IMR-90 (cell line): ENCODE results near the gene SLC38A4. TPM values are rescaled to one million over a fixed set of nuclear protein-coding genes. Genes with fewer than 3 reads are reported as not detected.

Source experiments
- ATAC-seq: fragments of 200-7000 bp; cut with Tn5 transposase; 2 replicates; pipeline ENCODE4 v1.9.1; 2020; ENCODE audit warnings: low read depth, mild to moderate bottlenecking, moderate library complexity
- BruUV-seq: library from RNA; stranded (reverse); fragments of 400-500 nt; replicated peaks from 2 replicates; lab custom pipeline; 2021; lab: Mats Ljungman, UMichigan
- CTCF ChIA-PET: fragments of 300-600 bp; formaldehyde crosslinking; extraction: SDS; loops from one replicate; lab custom pipeline; 2021; ENCODE audit warnings: antibody characterized with exemption; lab: Yijun Ruan, JAX
- POLR2A ChIA-PET: fragments of 300-600 bp; sonication (Branson Sonifier 250); formaldehyde crosslinking; loops from one replicate; lab custom pipeline; 2022; ENCODE audit warnings: antibody characterized with exemption; ENCODE audit not compliant: unreplicated experiment; lab: Charles Lee
- DNase-seq: peaks from one replicate; pipeline ENCODE4 v3.0.0; 2013
- H2AFZ ChIP-seq: replicated peaks from 2 replicates; pipeline ENCODE3; 2013; ENCODE audit warnings: low read length, mild to moderate bottlenecking; ENCODE audit not compliant: poor library complexity
- H2AK5ac ChIP-seq: 2 replicates; pipeline ENCODE4 v1.6.1; 2013; ENCODE audit warnings: low read depth, low read length, inconsistent platforms
- H2AK9ac ChIP-seq: replicated peaks from 2 replicates; pipeline ENCODE3; 2013; ENCODE audit warnings: mild to moderate bottlenecking, low read depth, low read length, moderate library complexity; ENCODE audit not compliant: poor library complexity
- H2BK120ac ChIP-seq: 2 replicates; pipeline ENCODE4 v1.6.1; 2013; ENCODE audit warnings: low read depth, low read length, inconsistent platforms
- H2BK15ac ChIP-seq: 3 replicates; pipeline ENCODE4 v1.6.1; 2013; ENCODE audit warnings: low read depth, low read length, inconsistent platforms
- H2BK20ac ChIP-seq: 2 replicates; pipeline ENCODE4 v1.6.1; 2013; ENCODE audit warnings: low read depth, mild to moderate bottlenecking, inconsistent platforms, low read length, moderate library complexity
- H2BK5ac ChIP-seq: 2 replicates; pipeline ENCODE4 v1.6.1; 2013; ENCODE audit warnings: mild to moderate bottlenecking, low read depth, low read length, inconsistent platforms; ENCODE audit not compliant: poor library complexity, severe bottlenecking
- H3K14ac ChIP-seq: replicated peaks from 2 replicates; pipeline ENCODE4 v1.6.1; 2013; ENCODE audit warnings: low read depth, low read length, inconsistent platforms
- H3K18ac ChIP-seq: 2 replicates; pipeline ENCODE4 v1.6.1; 2013; ENCODE audit warnings: low read depth, low read length, control low read depth
- H3K23ac ChIP-seq: 2 replicates; pipeline ENCODE4 v1.6.1; 2013; ENCODE audit warnings: low read depth, low read length, inconsistent platforms
- H3K27ac ChIP-seq: 2 replicates; pipeline ENCODE4 v1.5.1; 2013; ENCODE audit warnings: mild to moderate bottlenecking, control low read depth, low read length; ENCODE audit not compliant: insufficient read depth
- H3K27me3 ChIP-seq: 2 replicates; pipeline ENCODE4 v1.6.1; 2013; ENCODE audit warnings: low read length; ENCODE audit not compliant: control insufficient read depth, insufficient read depth
- H3K36me3 ChIP-seq: 2 replicates; pipeline ENCODE4 v1.6.1; 2013; ENCODE audit warnings: low read length, mixed read lengths; ENCODE audit not compliant: control insufficient read depth, insufficient read depth
- H3K4ac ChIP-seq: 2 replicates; pipeline ENCODE4 v1.6.1; 2013; ENCODE audit warnings: low read depth, low read length, inconsistent platforms
- H3K4me1 ChIP-seq: 2 replicates; pipeline ENCODE4 v1.6.1; 2013; ENCODE audit warnings: low read length, mixed read lengths; ENCODE audit not compliant: control insufficient read depth, insufficient read depth
- H3K4me2 ChIP-seq: 2 replicates; pipeline ENCODE4 v1.6.1; 2013; ENCODE audit warnings: low read depth, mild to moderate bottlenecking, control low read depth, low read length, moderate library complexity
- H3K4me3 ChIP-seq: 2 replicates; pipeline ENCODE4 v1.5.1; 2013; ENCODE audit warnings: low read depth, mild to moderate bottlenecking, control low read depth, low read length, moderate library complexity; ENCODE audit not compliant: insufficient read depth
- H3K56ac ChIP-seq: 2 replicates; pipeline ENCODE4 v1.6.1; 2013; ENCODE audit warnings: low read length, inconsistent platforms; ENCODE audit not compliant: insufficient read depth; ENCODE audit errors: extremely low read depth
- H3K79me1 ChIP-seq, 2 experiments: 2 replicates each; pipeline ENCODE4 v1.6.1; 2013; ENCODE audit warnings: low read length in 2 of 2, inconsistent platforms in 1 of 2, low read depth in 1 of 2
- H3K9ac ChIP-seq: 2 replicates; pipeline ENCODE4 v1.6.1; 2013; ENCODE audit warnings: low read depth, low read length, control low read depth
- H3K9me1 ChIP-seq: 2 replicates; pipeline ENCODE4 v1.6.1; 2013; ENCODE audit warnings: low read length, inconsistent platforms; ENCODE audit not compliant: insufficient read depth
- H3K9me3 ChIP-seq: 2 replicates; pipeline ENCODE4 v1.6.1; 2013; ENCODE audit warnings: low read length; ENCODE audit not compliant: control insufficient read depth, insufficient read depth
- H4K20me1 ChIP-seq: 2 replicates; pipeline ENCODE4 v1.6.1; 2013; ENCODE audit warnings: low read length, inconsistent platforms; ENCODE audit not compliant: insufficient read depth
- H4K5ac ChIP-seq: 2 replicates; pipeline ENCODE4 v1.6.1; 2013; ENCODE audit warnings: mild to moderate bottlenecking, low read depth, low read length, control low read depth
- H4K8ac ChIP-seq, 2 experiments: 2 replicates each; pipeline ENCODE4 v1.6.1; 2013; ENCODE audit warnings: low read depth in 2 of 2, low read length in 2 of 2, control low read depth in 1 of 2, inconsistent platforms in 1 of 2
- H4K91ac ChIP-seq: 2 replicates; pipeline ENCODE4 v1.6.1; 2013; ENCODE audit warnings: low read depth, low read length, inconsistent platforms; ENCODE audit not compliant: insufficient read depth
- NFE2L2 ChIP-seq: fragments of 150-350 bp; IDR thresholded peaks from 2 replicates; pipeline ENCODE4 v1.6.1; 2016; ENCODE audit warnings: low read depth, mild to moderate bottlenecking, low read length
- RAD21 ChIP-seq: IDR thresholded peaks from 2 replicates; pipeline ENCODE4 v1.6.1; 2012; ENCODE audit warnings: low read length, improper control_type of control experiment
- WGBS, 2 experiments: methylation state at CpG; one replicate each; pipeline versions ENCODE4 v1.1.5 to v1.1.7; 2013; ENCODE audit warnings: missing lambda C conversion rate in 2 of 2; ENCODE audit not compliant: insufficient read length in 1 of 2; ENCODE audit errors: extremely low coverage in 2 of 2; 5-methylcytosine and 5-hydroxymethylcytosine counted together
- dilution Hi-C: fragments of 300-500 bp; cut with HindIII; formaldehyde crosslinking; loops from one replicate; pipeline ENCODE4 v1.14.3; 2018; ENCODE audit warnings: low sequenced_read_pairs; ENCODE audit not compliant: unreplicated experiment
- in situ Hi-C: fragments of 300-500 bp; cut with MboI; formaldehyde crosslinking; loops from 3 replicates; pipeline ENCODE4 v1.14.3; 2019; ENCODE audit warnings: low sequenced_read_pairs, inconsistent platforms, mixed read lengths
- intact Hi-C: fragments of 100-400 bp; cut with micrococcal nuclease; formaldehyde crosslinking; loops from 2 replicates; pipeline ENCODE4 v1.10.0; 2022
- polyA plus RNA-seq, 3 experiments: library from polyadenylated mRNA; depleted of rRNA; stranded (reverse); fragments of >200 nt; gene quantifications; 2 replicates each; pipeline ENCODE4 v1.2.3, GENCODE V29; 2012; ENCODE audit warnings: low replicate concordance in 1 of 3
- total RNA-seq: library from RNA; depleted of rRNA; stranded (reverse); fragments of >200 nt; gene quantifications from 2 replicates; pipeline ENCODE4 v1.2.3, GENCODE V29; 2012

SLC38A4 gene
- total and polyA plus RNA-seq, 2 of the 4 experiments (the other 2 are of a cell fraction), result 2.3 to 2.7 TPM

- no TSS peak for BruUV-seq
- Histone ChIP-seq H3K79me1 (no peaks in the 10 kb centered on the region), H2AK5ac (no peak overlapping the region), H3K4me3 (no peak overlapping the region), H3K4me1 (no peaks in the 10 kb centered on the region; the same call in 1 of the 2 replicates), H3K9me1 (no peaks in the 10 kb centered on the region), H2BK120ac (no peak overlapping the region), H2BK5ac (no peak overlapping the region), H3K23ac (no peak overlapping the region), H3K9ac (no peak overlapping the region), H2AFZ (no peak overlapping the region), H2AK9ac (no peak overlapping the region), H4K20me1 (no peaks in the 10 kb centered on the region), H3K36me3 (no peaks in the 10 kb centered on the region), H3K27me3 (no peaks in the 10 kb centered on the region; the same call in 1 of the 2 replicates), H3K18ac (no peak overlapping the region), H3K9me3 (no peaks in the 10 kb centered on the region), H2BK15ac (no peak overlapping the region), H3K4me2 (no peak overlapping the region), H3K4ac (no peak overlapping the region), H4K91ac (no peak overlapping the region), H4K5ac (no peak overlapping the region), H3K27ac (no peak overlapping the region), H4K8ac (no peak overlapping the region), H3K56ac (no peak overlapping the region), H2BK20ac (no peak overlapping the region), H3K14ac (no peak overlapping the region)
- 67% methylated on average over 1 of the region's 3 CpGs; no CpG with 5 or more reads in 1 of the 2 experiments for WGBS, 2 experiments
- dilution Hi-C loops (no loop called here), intact Hi-C loops (no loop called here), in situ Hi-C loops (no loop called here)
- ChIA-PET CTCF (no interaction called here), POLR2A (no interaction called here)
- ATAC-seq, result no peak
- DNase-seq, result peak; percentile 63
- peak; percentile 14; the same call in 1 of the 2 replicates for TF ChIP-seq NFE2L2
- TF ChIP-seq RAD21, result no peak
These were observed 103.2 kb downstream of the SLC38A4 start for GRCh38 chr12:46722394-46723185.
